GM19467 (cell line): Measurements from ENCODE around the gene ATP2A3.
"Not testable (repeated sequence)": the region's sequence is repeated elsewhere in the genome, so short reads cannot be mapped to it uniquely, and the experiment has no call there.

ENCODE experiments used
- ATAC-seq: cut with Tn5 transposase; IDR thresholded peaks from one replicate; pipeline ENCODE4 v1.9.1; 2021; ENCODE audit warnings: mild to moderate bottlenecking, moderate library complexity; ENCODE audit not compliant: unreplicated experiment

Gene ATP2A3

DNA sequence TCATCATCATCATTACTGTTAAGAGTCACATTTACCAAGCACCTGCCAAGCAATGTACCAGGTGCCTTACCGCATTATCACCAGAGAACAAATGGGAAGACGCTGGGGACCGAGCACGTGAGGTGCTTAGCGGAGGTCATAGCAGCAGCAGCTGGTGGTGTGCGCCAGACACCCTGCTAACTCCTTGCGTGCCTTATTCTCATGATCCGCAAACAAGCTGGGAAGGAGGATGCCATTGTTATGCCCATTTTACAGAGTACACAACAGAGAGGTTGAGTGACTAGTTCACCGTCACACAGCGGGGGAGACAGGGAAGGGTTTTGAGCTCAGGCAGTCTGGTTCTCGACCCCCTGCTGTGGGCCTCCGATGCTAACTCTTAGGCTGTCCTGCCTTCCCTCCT is 7.3 kb downstream of the ATP2A3 start:
- no peak for ATAC-seq

DNA sequence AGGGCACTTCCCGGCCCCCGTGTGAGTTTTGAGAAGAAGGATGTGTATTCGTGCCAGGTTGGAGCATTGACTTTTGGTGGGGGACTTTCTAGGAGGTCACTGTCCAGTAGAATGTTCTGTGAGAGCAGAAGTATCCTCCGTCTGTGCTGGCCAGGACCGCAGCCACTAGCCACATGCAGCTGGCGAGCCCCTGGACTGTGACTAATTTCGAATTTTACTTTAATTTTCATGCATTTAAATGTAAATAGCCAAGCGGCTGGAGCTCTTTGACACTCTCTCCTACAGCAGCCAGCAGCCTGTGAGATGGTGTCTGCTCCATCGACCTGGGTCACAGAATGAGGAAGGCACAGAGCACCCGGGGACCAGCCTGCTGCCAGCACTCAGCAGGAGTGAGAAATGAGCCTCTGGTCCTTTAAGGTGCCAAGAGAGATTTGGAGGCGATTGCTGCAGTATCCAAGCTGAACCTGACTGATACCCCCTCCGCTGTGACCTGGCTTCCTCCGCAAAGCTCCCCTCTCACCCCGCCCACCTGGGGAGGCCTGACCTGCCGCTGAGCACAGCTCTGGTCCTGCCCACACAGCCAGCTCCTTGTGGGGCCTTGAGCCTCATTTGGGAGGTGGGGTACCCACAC is 7.8 kb downstream of the ATP2A3 start:
- no peak for ATAC-seq

DNA sequence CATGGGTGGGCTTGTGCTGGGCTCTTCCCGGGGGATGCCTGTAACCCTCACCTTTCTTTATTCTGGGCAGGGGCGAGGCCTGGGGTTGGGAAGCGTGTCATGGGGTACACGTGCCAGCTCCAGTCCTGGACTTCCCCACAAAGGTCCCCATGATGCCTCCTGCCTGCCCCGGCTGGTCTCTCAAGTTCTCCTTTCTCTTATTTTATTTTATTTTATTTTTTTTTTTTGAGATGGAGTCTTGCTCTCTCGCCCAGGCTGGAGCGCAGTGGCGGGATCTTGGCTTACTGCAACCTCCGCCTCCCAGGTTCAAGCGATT is 8.6 kb downstream of the ATP2A3 start:
- no peak for ATAC-seq

DNA sequence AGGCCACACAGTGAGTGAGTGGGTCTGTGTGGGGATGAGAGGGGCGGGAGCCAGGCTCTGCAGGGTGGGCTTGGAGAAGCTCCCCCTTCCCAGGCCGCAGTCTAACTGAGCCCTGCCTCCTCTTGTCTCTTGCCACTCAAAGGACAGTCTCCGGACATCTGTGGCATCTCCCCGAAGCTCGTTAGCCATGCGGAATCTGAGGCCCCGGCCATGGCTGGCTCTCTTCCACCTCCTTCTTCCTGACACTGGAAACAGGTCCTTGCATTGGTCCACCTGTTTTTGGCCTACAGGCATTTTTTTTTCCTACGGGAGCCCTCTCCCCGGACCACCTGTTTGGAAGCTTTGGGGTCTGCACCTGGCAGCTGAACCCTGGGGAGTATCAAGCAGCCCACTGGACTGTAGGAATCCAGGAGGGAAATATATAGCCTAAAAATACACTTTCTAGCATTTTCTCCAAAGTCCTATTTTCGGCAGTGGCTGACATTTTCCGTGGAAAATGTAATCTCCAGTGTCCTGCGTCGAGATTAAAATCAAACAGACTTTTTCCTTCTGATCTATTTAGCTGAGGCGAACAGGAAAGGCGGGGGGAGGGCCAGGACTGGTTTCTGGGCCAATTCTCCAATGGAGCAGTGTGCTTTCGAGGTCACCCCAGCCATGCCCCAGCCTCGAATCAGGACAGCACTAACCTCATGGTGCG is 9.1 kb downstream of the ATP2A3 start:
- ATAC-seq, result no peak

DNA sequence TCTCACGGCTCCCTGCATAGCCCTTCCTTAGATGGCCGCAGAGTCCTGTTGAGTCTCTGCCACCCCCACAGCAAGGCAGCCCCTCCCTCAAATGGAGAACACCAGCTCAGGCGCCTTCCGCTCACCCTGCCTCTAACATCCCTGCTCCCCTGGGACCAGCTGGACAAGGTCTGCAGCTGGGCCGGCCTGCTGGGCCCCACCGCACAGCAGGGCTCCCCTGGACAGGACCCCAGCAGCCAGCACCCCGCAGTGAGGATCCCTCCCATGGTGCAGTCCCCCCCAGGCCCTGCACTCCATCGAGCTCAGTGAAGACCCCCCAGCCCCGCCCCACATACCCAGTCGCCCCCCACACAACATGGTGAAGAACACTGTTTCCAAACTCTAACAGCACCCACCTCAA is 10.2 kb downstream of the ATP2A3 start:
- no peak for ATAC-seq

DNA sequence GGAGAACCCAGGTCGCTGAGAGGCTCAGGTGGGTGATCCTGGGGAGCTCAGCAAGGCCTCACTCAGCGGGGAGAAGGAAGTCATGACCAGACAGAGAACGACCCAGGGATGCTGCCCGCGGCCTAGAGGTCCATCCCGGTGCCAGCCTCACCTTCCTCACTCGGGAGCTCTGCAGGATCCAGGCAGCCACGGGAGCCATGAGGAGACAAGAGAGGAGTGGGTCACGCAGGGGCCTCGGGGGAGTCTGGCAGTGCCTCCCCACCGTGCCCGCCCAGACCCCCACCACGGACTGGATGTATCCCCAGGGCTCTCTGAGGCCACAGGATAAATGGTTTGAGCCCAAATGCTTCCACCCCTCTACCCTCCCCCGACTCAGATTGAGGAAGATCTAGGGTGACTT is 10.7 kb downstream of the ATP2A3 start:
- ATAC-seq, result no peak

DNA sequence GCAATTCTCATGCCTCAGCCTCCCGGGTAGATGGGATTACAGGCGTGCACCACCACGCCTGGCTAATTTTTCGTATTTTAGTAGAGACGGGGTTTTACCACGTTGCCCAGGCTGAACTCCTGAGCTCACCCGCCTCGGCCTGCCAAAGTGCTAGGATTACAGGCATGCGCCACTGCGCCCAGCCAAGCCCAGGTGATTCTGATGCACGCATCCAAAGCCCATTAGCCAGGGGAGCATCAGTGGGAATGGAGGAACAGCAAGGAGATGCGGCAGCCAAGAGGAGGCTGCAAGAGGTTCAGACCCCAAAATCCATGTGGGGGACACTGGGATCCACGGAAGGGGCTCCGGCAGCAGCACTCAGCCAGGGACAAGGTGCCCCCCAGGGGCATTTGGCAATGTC is 12.1 kb downstream of the ATP2A3 start:
- ATAC-seq, result no peak

DNA sequence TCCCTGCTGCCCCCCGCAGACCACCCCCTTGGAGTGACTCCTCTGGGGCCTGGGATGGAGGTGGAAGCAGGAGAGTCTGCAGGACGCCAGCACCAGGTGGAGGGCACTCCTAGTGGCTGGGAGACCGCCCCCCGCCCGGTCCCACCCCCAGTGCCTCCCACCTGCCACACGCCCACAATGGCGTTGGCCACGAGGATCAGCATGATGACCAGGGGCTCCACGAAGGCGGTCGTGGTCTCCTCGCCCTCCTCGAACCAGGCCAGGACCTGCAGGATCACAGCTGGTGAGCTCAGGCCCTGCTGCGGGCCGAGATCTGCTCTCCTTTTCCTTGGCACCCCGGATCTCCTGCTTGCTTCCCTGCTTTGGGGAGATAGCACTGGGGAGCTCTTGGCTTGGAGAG is 12.8 kb downstream of the ATP2A3 start:
- no peak for ATAC-seq

DNA sequence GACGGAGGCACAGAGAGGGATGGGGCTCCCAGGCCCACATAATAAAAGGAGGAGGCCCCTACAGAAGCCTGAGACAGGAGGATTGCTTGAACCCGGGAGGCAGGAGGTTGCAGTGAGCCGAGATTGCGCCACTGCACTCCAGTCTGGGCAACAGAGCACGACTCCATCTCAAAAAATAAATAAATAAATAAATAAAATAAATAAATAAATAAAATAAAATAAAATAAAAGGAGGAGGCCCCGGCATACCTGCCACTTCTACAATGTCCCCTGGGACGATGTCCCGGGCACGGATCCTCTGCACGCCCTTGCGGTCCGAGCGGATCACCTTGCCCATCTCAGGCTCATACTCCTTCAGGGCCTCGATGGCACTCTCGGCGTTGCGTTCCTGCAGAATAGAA is 13.2 kb downstream of the ATP2A3 start:
- no peak for ATAC-seq

DNA sequence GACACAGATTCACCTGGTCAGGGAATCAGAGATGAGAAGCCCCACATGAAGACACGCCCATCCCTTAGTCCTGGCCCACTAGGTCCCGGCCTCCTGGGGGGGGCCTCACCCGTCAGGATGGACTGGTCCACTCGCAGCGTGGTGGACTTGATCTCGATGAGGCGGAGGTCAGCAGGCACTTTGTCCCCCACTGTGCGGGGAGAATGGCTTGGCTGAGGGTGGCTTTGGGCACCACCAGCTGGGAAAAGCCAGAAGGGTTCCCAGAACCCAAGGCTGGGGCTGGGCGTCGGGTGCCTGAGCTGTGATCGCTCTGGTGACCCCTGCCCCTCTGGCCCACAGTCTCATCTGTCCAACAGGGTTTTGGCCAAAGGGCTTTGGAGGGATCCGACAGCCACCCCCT is 13.7 kb downstream of the ATP2A3 start:
- no peak for ATAC-seq

DNA sequence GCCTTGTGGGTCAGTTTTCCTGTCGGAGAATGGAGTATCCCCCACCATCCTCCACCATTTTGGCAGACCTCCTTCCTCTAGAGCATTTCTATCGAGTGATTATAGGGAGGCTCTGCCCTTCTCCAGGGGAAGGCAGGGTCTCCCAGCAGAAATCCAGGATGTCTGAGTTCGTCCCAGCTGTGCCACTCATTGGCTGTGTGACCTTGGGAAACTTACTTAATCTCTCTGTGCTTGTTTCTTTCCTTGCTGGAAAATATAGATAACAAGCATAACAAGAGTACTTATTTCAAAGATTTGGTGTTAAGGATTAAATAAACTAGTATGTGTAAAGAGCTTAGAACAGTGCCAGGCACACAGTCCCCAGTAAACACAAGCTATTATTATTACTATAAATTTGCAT is 14.8 kb downstream of the ATP2A3 start:
- no peak for ATAC-seq

DNA sequence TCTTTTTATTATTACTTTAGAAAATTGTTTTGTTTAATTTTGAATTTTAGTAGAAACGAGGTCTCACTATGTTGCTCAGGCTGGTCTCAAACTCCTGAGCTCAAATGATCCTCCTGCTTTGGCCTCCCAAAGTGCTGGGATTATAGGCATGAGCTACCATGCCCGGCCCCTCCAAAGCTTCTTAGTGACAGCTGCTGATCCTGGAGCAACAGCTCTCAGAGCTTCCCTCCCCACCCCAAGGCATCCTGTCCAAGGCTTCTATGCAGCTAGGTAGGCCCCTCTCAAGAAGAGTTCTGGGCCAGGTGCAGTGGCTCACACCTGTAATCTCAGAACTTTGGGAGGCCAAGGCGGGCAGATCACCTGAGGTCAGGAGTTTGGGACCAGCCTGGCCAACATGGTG is 15.7 kb downstream of the ATP2A3 start:
- ATAC-seq, result not testable (repeated sequence)

DNA sequence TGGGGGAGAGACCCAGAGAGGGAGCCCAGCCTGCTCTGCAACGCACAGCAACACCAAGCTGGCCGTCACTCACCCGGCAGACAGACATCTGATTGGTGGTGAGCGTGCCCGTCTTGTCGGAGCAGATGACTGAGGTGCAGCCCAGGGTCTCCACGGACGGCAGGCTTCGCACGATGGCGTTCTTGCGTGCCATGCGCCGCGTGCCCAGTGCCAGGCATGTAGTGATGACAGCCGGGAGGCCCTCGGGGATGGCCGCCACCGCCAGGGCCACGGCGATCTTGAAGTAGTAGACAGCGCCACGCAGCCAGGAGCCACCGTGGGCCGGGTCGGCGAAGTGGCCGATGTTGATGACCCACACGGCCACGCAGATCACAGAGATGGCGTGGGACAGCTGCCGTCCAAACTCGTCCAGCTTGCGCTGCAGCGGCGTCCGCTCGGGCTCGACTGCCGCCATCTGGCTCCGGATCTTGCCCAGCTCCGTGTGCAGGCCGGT is 16.9 kb downstream of the ATP2A3 start:
- no peak for ATAC-seq

DNA sequence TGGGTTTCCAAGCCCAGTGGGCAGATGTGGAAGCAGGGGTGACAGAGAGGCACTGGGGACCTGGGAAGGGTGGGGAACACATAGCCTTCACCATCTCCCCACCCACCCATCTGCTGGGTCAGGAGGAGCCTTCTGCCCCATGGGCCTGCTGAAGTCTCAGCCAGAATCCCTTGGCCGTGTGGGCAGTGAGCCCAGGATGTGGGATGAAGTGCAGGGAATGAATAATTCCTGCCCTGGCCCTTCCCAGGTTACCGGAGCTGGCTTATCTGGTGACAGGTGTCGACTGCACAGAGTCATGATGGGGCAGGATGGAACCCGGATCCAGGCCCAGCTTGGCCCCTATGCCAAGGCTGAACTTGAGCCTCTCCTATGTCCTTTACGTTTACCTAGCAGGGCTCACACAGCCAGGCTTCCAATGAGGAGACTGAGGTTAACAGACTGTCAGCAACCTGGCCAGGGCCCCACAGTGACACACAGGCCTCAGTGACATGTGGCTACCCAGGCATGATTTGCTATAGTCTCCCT is 17.5 kb downstream of the ATP2A3 start:
- ATAC-seq, result no peak

DNA sequence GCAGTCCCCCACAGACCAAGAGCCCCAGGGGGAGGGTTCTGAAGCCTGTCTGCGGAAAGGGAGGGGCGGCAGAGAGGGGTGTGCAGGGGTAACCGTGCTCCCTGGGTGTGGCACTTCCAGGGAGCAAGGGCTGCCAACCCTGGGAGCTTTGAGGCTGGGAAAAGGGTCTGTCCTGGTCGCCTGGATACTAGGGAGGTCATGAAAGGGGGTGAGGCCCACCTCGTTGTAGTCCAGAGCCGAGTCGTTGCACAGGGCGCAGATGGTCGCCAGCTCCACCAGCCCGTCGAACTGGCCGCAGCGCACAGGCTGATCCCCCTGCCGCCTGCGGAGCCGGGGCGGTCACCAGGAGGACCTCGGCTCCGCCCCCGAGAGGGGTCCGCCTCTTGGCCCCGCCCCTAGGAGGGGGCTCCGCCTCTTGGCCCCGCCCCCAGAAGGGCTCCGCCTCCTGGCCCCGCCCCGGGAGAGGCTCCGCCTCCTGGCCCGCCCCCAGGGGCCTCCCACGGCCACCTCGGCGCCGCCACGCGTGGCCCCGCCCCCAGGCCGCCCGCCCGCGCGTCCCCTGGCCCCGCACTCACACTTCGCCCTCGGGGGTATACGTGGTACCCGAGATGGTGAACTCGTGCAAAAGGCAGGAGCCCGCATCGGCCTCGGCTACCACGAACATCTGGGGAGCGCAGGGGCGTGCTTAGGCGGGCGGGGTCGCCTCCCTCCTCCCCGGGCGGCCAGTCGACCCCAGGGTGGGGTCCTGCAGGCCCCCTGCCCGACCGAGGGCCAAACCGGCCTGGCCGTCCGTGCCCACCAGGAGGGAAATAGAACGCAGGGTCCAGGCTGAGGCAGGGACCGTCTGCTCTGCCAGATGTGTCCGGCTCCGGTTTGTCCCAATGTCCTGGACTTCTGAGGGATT is 19.5 kb downstream of the ATP2A3 start:
- no peak for ATAC-seq

DNA sequence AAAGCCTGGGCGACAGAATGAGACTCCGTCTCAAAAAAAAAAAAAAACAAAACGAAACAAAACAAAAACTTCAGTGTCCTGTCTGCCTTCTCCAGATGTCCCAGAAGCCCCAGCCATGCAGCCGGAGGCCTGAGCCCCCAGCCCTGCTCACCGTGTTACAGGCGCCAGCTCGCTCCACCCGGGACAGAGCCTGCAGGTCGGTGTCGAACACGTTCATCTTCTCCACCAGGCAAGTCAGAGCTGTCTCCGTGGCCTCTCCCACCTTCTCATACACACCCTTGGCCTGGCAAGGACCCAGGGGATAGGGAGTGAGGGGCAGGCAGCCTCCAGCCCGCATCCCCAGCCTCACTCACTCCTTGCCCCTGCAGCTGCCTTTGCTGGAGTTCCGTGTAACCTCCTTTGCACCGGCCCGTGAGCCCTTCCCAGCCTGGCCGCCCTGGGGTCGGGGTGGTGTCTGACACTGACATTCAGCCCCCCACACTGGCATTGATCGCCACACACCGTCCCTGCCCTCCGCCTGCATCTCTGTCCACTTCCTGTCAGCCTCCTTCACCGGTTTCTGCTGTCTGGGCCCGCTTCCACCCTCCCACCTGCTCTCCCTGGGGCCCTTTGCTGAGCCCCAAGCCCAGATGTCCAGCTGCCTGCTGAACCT is 20.9 kb downstream of the ATP2A3 start:
- no peak for ATAC-seq

DNA sequence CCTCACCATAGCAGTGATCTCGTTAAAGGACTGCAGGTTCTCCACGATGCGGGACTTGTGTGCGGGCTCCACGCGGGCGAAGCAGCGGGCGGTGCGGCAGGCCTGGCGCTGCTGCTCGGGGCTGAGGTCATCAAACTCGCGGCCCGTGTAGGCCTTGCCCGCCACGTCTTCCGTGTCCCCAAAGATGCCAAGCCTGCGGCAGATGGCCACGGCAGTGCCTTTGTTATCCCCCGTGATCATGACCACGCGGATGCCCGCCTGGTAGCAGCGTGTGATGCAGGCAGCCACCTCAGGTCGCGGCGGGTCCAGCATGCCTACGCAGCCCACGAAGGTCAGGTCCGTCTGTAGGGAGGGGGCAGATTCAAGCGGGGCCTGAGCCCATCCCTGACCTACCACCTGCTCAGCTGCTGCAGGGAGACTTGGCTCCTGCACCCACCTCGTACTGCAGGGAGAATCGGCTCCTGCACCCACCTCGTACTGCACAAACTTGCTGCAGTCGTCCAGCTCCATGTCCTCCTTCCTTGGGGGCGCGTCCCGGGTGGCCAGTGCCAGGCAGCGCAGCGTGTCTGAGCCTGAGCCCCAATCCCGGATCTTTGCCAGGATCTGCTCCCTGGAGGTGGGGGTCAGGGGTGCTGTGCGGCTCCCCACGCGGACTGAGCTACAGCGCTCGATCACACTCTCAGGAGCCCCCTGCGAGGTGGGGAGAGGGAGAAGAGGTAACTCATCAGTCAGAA is 23.1 kb downstream of the ATP2A3 start:
- ATAC-seq, result no peak

DNA sequence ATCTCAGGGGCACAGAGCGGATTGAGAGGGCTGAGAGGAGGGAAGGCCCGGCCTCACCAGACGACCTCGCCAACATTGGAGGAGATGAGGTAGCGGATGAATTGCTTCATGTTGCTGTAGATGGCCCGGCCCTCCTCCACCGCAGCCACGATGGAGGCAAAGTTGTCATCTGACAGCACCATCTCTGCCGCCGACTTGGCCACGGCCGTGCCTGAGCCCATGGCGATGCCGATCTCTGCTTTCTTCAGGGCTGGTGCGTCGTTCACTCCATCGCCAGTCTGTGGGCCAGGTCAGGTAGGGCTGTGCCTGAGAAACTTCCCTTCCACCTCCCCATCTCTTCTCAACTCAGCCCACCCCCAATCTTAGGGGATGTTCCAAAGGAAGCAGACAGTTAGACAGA is 26.9 kb downstream of the ATP2A3 start:
- ATAC-seq, result no peak

DNA sequence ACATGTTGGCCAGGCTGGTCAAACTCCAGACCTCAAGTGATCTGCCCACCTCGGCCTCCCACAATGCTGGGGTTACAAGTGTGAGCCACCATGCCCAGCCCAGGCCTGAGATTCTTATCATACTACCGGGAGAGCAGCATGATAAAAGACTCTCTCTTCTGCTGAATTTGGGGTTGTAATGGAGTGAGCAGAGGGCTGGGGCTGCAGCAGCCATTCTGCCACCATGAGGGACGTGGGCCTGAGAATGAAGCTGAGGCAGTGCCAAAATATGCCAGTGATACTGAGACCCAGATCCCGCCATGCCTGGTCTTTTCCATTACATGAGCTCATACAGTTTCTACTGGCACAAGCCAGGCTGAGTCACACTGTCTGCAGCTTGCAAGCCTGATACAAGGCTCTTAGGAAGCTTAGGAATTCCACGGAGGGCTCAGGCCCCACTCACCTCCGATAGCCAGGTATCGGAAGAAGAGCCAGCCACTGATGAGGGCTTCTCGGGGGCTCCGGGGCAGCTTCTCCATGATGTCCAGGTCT is 28.3 kb downstream of the ATP2A3 start:
- ATAC-seq, result no peak

DNA sequence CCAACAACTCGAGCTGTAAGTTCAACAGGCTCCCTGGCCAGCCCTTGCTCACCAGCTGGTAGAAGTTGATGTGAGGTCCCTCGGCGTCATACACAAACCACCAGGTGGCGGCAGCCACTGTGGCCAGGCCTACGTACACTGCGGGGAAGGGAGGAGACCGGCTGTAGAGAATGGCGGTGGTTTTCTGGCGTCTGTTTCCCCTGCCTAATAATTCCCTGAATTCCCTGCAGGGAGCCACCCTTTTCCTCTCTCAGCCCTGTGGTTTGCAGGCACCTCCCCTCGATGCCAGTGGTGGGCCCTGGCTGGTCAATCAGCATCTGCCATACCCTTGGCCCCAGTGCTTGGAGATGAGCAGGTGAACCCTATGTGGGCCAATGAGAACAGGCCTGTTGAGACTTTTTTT is 29.1 kb downstream of the ATP2A3 start:
- ATAC-seq, result no peak
